Peyer's patch (tissue), 4 donors: ENCODE data around the gene PTPRM.

Source experiments
- POLR2A ChIP-seq, 2 donors: fragments of 450-650 bp; IDR thresholded peaks; one replicate each; pipeline ENCODE4 v1.5.1; 2017; ENCODE audit warnings: antibody characterized with exemption in 2 of 2, mild to moderate bottlenecking in 2 of 2, moderate library complexity in 2 of 2
- TF ChIP-seq, protein P1 (sequence below), 6 experiments: fragments of 450-650 bp in 4 of 6; fragments of 200-600 bp in 2 of 6; sonication (generic) in 1 of 6; IDR thresholded peaks; one replicate each; pipeline ENCODE4 v1.5.1; 2017 to 2019; ENCODE audit warnings: antibody characterized with exemption in 6 of 6, mild to moderate bottlenecking in 3 of 6, moderate library complexity in 1 of 6

DNA sequence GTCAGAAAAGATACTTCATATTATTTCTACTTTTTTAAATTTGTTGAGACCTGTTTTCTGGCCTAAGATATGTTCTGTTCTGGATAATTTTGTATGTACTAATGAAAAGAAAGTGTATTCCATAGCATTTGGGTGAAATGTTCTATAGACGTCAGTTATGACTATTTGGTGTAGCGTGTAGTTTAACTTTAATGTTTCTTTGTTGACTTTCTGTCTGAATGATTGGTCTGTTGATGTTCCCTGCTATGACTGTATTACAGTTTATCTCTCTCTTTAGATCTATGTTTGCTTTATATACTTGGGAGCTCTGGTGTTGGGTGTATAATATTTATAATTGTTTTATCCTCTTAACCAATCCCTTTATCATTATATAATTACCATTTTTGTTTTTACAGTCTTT is 352.4 kb downstream of the PTPRM start:
- TF ChIP-seq, protein P1, sequence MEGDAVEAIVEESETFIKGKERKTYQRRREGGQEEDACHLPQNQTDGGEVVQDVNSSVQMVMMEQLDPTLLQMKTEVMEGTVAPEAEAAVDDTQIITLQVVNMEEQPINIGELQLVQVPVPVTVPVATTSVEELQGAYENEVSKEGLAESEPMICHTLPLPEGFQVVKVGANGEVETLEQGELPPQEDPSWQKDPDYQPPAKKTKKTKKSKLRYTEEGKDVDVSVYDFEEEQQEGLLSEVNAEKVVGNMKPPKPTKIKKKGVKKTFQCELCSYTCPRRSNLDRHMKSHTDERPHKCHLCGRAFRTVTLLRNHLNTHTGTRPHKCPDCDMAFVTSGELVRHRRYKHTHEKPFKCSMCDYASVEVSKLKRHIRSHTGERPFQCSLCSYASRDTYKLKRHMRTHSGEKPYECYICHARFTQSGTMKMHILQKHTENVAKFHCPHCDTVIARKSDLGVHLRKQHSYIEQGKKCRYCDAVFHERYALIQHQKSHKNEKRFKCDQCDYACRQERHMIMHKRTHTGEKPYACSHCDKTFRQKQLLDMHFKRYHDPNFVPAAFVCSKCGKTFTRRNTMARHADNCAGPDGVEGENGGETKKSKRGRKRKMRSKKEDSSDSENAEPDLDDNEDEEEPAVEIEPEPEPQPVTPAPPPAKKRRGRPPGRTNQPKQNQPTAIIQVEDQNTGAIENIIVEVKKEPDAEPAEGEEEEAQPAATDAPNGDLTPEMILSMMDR (IDR thresholded peaks at IDR 0.05): no peak
- TF ChIP-seq POLR2A (IDR thresholded peaks at IDR 0.05): no peak
